ENCODE results near the gene PLCG2. TPM values are rescaled to one million over a fixed set of nuclear protein-coding genes. Genes with fewer than 3 reads are reported as not detected.

Gene PLCG2
- total RNA-seq, 1 experiment from 2014 or later, result 14.4 TPM

DNA sequence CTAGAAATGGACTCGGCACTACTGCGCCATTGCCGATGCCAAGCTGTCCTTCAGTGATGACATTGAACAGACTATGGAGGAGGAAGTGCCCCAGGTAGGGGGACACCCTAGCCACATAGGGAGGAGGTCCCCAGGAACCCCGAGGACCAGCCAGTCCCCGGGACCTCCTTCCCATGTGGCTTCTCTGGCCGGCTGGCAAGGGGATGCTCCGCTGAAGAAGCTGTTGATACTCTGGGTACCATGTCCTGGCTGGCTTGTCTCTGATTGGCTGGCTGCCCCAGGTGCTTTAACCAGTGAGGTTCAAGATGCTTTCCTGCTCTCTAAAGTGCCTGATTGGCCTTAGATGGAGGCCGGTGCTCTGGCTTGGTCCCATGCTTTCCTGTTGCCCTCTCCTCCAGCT lies 128.6 kb downstream of the PLCG2 start:
- no peak for TF ChIP-seq CTCF (IDR thresholded peaks at IDR 0.05; ENCODE audit: insufficient read depth in 1 of 2, low read depth in 1 of 2, low read length in 1 of 2, severe bottlenecking in 1 of 2, unreplicated experiment in 1 of 2)
- POLR2A ChIA-PET, result no interaction called here
- no peak overlapping the region for H3K4me3 Mint-ChIP-seq (ENCODE audit: unreplicated experiment)
- H3K36me3 ChIP-seq (ENCODE audit: control insufficient read depth, insufficient read depth, low read length), result no peaks in the 10 kb centered on the region
- H3K36me3 Mint-ChIP-seq (ENCODE audit: insufficient read depth, unreplicated experiment), result no peaks in the 10 kb centered on the region
- H3K4me1 Mint-ChIP-seq (ENCODE audit: low read depth, unreplicated experiment), result no peaks in the 10 kb centered on the region
- H3K27ac Mint-ChIP-seq (ENCODE audit: unreplicated experiment), result no peak overlapping the region
- 0 out of 2 replicates have a peak, but pooled peaks cover 1% of the 10 kb centered on the region for H3K9me3 ChIP-seq
- H3K4me1 ChIP-seq, result no peaks in the 10 kb centered on the region
- H3K4me3 ChIP-seq (ENCODE audit: low read depth, low read length), result no peak overlapping the region
- CTCF ChIA-PET, result interaction anchor here (0.7 kb wide), 1 partner anchor 28 kb away, joined by 3 read pairs; no protein-coding TSS in a partner anchor
- intact Hi-C loops (cut with micrococcal nuclease; ENCODE audit: unreplicated experiment), result no loop called here
- H3K27me3 ChIP-seq (replicated peaks; ENCODE audit: control insufficient read depth, insufficient read depth, low read length), result no peaks in the 10 kb centered on the region
- no peak for DNase-seq
- no peaks in the 10 kb centered on the region for H3K27me3 Mint-ChIP-seq (ENCODE audit: insufficient read depth, unreplicated experiment)
- peaks cover 7% of the 10 kb centered on the region for H3K9me3 Mint-ChIP-seq (ENCODE audit: unreplicated experiment)
- no TSS peak for BruUV-seq (replicated peaks)

- BruUV-seq (replicated peaks), result no TSS peak
- no peaks in the 10 kb centered on the region for H3K9me3 Mint-ChIP-seq (ENCODE audit: unreplicated experiment)
- Histone ChIP-seq H3K4me3 (ENCODE audit: low read depth, low read length) (no peak overlapping the region), H3K36me3 (ENCODE audit: control insufficient read depth, insufficient read depth, low read length) (no peaks in the 10 kb centered on the region), H3K4me1 (no peaks in the 10 kb centered on the region), H3K27me3 (replicated peaks; ENCODE audit: control insufficient read depth, insufficient read depth, low read length) (no peaks in the 10 kb centered on the region), H3K9me3 (no peaks in the 10 kb centered on the region)
- no peaks in the 10 kb centered on the region for H3K4me1 Mint-ChIP-seq (ENCODE audit: low read depth, unreplicated experiment)
- H3K4me3 Mint-ChIP-seq (ENCODE audit: unreplicated experiment), result no peak overlapping the region
- intact Hi-C loops (cut with micrococcal nuclease; ENCODE audit: unreplicated experiment), result no loop called here
- H3K36me3 Mint-ChIP-seq (ENCODE audit: insufficient read depth, unreplicated experiment), result no peaks in the 10 kb centered on the region
- no peak overlapping the region for H3K27ac Mint-ChIP-seq (ENCODE audit: unreplicated experiment)
- no peak for DNase-seq
- no peaks in the 10 kb centered on the region for H3K27me3 Mint-ChIP-seq (ENCODE audit: insufficient read depth, unreplicated experiment)
- TF ChIP-seq CTCF (IDR thresholded peaks at IDR 0.05; ENCODE audit: insufficient read depth in 1 of 2, low read depth in 1 of 2, low read length in 1 of 2, severe bottlenecking in 1 of 2, unreplicated experiment in 1 of 2), result no peak
- ChIA-PET CTCF (no interaction called here), POLR2A (no interaction called here)
These were observed 129.6 kb downstream of the PLCG2 start for GRCh38 chr16:81908466-81909262.

DNA sequence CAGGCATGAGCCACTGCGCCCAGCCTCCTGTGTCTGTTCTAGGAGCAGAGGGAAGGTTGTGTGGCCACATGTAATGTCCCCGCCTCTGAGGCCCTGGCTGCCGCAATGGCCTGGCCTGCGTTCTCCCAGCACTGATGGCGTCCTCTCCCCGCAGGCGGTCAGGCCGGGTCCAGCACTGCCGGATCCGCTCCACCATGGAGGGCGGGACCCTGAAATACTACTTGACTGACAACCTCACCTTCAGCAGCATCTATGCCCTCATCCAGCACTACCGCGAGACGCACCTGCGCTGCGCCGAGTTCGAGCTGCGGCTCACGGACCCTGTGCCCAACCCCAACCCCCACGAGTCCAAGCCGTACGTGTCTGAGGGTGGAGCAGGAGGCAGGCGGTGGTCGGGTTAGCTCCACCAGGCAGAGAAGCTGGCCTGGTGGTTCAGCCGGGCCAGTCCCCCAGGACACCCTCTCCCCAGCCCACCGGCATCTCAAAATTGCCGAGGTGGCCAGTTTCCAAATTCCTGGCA lies 131.3 kb downstream of the PLCG2 start:
- Mint-ChIP-seq H3K27me3 (ENCODE audit: insufficient read depth, unreplicated experiment) (no peaks in the 10 kb centered on the region), H3K27ac (ENCODE audit: unreplicated experiment) (no peak overlapping the region), H3K9me3 (ENCODE audit: unreplicated experiment) (no peaks in the 10 kb centered on the region), H3K36me3 (ENCODE audit: insufficient read depth, unreplicated experiment) (no peaks in the 10 kb centered on the region), H3K4me1 (ENCODE audit: low read depth, unreplicated experiment) (no peaks in the 10 kb centered on the region), H3K4me3 (ENCODE audit: unreplicated experiment) (no peak overlapping the region)
- POLR2A ChIA-PET, result no interaction called here
- no peaks in the 10 kb centered on the region for H3K36me3 ChIP-seq (ENCODE audit: control insufficient read depth, insufficient read depth, low read length)
- BruUV-seq (replicated peaks), result no TSS peak
- no peaks in the 10 kb centered on the region for H3K27me3 ChIP-seq (replicated peaks; ENCODE audit: control insufficient read depth, insufficient read depth, low read length)
- intact Hi-C loops (cut with micrococcal nuclease; ENCODE audit: unreplicated experiment), result no loop called here
- no peaks in the 10 kb centered on the region for H3K4me1 ChIP-seq
- no peak for TF ChIP-seq CTCF (IDR thresholded peaks at IDR 0.05; ENCODE audit: insufficient read depth in 1 of 2, low read depth in 1 of 2, low read length in 1 of 2, severe bottlenecking in 1 of 2, unreplicated experiment in 1 of 2)
- no peak for DNase-seq
- no peak overlapping the region for H3K4me3 ChIP-seq (ENCODE audit: low read depth, low read length)
- CTCF ChIA-PET, result no interaction called here
- no peaks in the 10 kb centered on the region for H3K9me3 ChIP-seq

All from Caco-2 (cell line).